NCI-H1930 (cell line): ENCODE data around the gene SCUBE3.
A peak's percentile ranks its signal among the peaks of the same experiment; 100 is the strongest.

Experiments
- DNase-seq, 2 experiments: peaks; one replicate each; lab custom pipeline; 2025; lab: John Stamatoyannopoulos, UW

SCUBE3 gene

GRCh38 chr6:35213824-35214756 is at the start of gene SCUBE3:
TSS of gene SCUBE3 (plus strand) at chr6:35213956. CDS start at chr6:35214419, 463 bp downstream.
- peak in 1 of 2 experiments; percentile 12 for DNase-seq

DNA sequence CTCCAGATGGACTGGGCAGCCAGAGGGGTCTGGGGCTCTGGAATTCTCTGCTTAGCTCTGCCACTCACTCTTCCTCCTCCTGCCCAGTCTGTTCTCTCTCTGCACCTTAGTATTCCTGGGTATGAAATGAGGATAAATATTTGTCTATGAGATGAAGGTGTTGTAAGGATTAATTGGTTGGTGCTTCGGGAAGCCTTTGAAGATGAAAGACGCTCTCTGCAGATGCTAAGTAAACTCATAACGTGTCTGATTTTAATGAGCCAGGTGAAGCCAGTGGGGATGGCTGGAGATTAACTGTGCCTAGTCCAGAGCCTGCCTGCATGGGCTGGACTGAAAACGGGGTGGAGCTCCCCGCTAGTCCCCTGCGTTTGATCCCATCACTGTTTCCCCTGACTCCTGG is 49.5 kb upstream of the SCUBE3 start:
- no peak for DNase-seq

DNA sequence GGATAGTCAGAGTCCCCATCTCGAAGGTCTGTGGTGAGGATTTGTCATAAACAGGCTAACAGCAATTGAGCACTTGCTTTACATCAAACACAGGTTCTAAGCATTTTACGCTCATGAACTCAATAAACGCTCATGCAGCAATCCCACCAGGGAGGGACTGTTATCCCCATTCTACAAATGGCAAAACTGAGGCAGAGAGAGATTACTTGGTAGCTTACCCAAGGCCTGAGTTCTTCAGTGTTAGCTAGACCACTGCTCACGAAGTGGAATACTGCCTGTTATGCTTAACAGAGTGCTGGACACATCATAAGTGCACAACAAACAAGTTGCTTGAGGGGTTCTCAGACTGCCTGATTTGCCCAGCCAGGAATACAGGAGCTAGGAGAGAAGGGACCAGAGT is 48.9 kb upstream of the SCUBE3 start:
- DNase-seq: no peak

GRCh38 chr6:35165630-35166071 is 48.1 kb upstream of the SCUBE3 start:
- DNase-seq: no peak

GRCh38 chr6:35166116-35166515 is 47.6 kb upstream of the SCUBE3 start:
- no peak for DNase-seq

GRCh38 chr6:35166520-35166919 is 47.2 kb upstream of the SCUBE3 start:
- DNase-seq: no peak

- no peak for DNase-seq
Measured at GRCh38 chr6:35167505-35167904, 46.3 kb upstream of the SCUBE3 start.

DNA sequence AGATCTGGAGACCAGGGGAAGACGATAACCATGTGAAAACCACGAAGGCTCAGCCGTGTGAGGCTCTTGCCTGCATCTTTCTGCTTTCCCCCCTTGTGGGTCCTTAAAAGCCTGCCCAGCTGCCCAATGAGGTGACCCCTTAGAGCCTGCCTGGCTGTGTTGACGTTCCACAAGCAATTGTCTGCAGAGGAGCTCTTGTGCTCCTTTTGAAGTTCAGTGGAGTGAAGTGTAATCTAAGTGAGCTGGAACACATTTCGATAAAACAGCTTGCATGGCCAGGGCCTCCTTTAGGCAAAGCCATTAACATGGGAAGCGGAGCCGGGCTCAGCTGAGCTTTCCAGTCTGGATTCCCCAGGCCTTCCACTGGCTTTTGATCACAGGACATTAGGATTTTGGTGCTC is 45.3 kb upstream of the SCUBE3 start:
- no peak for DNase-seq

- DNase-seq: no peak
Measured at GRCh38 chr6:35170166-35170565, 43.6 kb upstream of the SCUBE3 start.

DNA sequence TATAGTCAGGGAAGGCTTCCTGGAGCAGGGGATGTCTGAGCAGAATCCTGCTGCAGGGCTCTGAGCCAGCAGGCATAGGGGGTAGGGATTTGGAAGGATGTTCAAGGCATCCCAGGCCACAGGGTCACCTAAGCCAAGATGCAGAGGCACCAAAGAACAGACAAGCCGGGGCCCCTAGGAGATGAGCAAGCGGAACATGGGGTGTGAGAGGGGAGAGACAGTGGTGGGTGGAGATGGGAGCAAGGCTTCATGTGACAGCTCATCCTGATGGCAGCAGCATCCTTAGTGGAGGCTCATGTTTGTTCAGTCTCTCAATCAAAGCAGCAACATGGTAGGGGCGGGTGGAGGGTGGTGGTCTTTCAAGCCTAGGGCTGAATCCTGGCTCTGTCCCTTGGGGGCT is 42.9 kb upstream of the SCUBE3 start:
- DNase-seq: no peak

DNA sequence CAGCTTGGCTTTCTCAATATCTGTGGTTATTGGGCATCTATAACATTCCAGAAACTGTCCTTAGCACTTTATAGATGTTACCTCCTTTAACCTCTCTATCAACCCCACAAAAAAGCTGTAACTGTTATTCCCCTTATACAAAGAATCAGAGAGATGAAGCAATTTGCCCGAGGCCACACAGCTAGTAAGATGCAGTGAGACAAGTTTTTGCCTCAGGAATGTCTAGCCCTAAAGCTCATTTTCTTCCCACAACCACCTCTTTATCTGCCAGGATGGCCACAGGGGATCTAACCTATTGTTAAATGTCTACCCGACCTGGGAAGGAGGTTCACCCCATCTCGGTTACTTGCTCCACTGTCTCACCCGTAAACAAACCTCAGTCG is 40.7 kb upstream of the SCUBE3 start:
- DNase-seq: no peak

DNA sequence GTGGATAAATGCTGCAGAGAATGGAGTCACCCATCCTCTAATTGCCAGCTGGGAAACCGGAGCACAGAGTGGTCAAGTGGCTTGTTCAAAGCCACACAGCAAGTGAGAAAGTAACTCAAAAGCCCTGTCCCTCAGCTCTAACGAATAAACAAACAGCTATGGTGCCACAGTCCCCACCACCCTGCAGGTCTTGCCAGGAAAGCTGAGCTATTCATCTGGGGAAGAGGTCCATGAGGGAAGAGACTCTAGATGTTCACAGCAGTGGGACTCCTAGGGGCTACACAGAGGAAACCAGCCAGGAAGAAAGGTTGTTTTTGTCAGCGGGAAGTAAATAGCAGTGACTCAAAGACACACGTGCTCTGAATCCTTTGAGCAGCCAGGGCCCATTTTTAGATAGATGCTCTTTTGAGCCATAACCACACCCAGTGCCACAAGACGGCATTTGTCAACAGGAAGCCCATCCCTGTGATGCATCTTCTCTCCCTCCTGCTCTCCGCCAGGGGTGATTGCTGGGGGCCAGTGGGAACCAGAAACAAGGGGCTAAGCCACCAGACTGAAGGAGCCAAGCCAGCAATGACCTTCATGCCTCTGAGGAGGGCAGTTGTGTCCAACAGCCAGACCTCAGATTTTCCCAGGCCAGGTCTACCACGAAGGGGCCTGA is 40.2 kb upstream of the SCUBE3 start:
- no peak for DNase-seq

- no peak for DNase-seq
Measured at GRCh38 chr6:35174088-35174434, 39.7 kb upstream of the SCUBE3 start.

- DNase-seq: no peak
Measured at GRCh38 chr6:35174501-35174900, 39.3 kb upstream of the SCUBE3 start.

DNA sequence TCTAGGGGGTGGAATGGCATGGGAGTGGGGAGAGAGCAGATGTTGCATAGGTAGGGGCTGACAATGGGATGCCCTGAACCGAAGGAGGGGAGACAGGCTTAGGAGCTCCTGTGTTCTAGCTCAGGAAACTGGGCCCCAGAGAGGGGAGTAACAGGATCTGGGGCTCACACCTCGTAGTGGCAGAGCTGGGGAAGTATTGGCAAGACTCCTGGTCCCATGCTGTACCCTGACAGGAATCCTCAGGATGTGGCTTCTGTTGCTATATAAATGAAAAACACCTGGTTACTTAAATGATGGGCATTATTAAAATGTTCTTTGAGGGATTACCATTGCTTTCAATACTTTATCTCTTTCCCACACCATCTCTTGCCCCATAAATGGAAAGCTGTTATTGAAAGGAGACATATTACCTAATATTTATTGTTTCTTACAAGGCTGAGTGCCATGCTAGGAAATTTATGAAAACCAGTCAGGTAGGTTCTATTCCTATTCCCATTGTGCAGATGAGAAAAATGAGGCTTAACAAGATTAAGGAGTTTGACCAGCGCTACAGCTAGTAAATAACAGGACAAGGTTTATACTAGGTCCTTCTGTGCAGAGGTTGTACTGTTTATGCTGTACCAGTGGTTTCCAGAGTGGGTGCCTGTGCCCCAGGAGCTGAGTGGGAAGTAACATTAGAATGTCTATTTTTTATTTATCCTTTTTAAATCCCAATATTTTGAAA is 37.3 kb upstream of the SCUBE3 start:
- no peak for DNase-seq

DNA sequence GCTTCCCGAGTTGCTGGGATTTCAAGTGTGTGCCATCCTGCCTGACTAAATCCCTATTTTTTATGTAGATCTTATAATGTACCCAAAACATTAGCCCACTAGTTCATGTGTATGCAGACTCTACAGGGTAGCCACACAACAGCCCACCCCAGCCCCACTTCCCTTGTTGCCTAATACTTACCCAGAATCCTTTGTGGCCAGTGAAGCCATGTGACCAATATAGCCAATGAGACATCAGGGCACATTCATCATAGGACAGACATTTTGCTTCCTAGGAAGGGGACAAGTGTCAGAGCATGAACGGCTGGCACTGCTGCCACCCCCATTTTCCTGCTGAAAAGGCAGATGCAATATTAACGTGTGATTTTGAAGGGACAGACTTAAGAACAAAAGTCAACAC is 36.6 kb upstream of the SCUBE3 start:
- DNase-seq: no peak

- DNase-seq: no peak
Measured at GRCh38 chr6:35177596-35177995, 36.2 kb upstream of the SCUBE3 start.

DNA sequence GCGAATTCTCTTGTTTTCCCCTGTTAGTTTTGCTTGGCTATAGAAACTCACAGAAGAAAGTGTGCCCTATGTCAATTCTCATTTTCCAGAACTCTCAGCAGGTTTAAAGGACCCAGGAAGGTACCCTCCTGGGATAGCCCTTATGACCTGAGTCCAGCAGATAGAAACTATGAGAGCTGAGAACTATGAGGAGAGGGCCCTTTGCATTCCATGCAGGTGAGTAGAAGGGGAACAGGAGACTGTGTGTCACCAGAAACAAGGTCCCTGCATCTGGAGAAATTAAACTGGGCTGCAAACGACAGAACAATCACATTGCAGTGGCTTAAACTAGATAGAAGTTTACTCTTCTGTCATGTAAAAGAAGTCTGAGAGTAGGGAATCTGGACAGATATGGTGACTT is 35.7 kb upstream of the SCUBE3 start:
- DNase-seq: no peak

DNA sequence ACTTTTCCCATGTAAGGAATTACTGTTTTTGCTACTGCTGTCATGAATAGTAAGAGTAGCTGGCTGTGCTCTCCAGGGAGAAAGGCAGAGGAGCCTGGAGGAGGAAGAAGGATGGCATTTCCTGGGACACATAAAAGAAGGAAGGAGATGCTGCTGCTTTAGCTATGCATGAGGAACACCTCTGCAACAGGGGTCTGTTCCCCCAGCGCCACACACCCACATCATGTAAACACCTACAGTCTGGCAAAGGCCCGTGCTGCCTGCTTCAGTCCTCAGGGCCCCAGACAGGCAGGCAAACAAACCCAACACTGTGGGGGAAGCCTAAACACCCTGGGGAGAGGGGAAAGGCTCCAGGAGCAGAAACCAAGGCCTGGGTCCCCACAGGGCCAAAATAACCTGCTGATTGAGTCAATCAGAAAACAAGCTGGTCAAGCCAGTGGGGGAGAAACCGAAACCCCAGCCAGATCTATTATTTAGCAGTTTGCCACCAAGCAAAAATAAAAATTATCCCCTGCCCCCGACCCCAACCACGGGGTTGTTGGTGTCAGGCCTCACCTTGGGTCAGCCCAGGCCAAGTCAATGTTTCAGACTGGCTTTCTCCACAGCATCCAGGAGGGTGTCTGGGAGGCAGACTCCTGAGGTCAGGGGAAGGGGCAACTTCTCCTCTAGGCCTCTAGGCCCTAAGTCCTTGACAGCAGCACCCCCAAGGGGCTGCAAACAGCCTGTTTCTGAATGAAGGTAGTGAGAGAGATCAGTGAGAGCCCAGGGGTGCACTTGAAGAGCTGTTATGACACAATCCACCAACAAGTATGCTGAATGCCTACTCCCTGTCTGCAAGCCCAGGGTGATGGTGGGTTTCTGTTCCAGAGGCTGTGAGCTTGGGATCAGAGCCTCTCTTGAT is 34.6 kb upstream of the SCUBE3 start:
- no peak for DNase-seq

GRCh38 chr6:35179901-35180535 is 33.7 kb upstream of the SCUBE3 start:
- DNase-seq: no peak

DNA sequence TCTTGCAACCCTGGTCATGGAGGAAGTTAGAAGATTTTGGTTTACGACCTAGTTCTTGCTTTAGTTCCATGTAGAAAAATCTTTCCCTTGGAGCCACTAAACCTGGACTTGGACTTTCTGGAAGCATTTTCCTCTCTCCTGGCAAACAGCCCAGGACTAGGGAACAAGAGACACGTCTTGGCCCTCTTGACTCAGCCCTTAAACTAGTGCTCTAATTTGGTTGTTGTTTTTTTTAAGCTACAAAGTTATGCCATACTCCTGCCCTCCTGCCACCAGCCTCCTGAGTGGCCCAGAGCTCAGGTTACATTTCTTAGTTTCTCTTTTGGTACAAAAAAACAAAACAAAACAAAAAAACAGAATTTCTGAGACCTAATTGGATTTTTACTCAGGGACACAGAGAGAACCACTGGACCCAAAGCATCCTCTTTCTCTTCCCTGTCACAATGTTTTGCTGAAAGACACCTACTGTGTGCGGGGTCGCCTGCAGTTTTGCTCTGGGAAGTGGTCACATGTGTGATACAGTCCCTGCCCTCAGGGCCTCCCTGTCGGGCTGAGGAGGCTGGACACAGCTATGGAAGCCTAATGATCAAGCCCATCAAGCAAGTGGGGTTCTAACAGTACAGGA is 32.3 kb upstream of the SCUBE3 start:
- no peak for DNase-seq
